RWPE2 (cell line): ENCODE results near the gene TSPAN18.

Experiments
- ATAC-seq: fragments of 200-7000 bp; cut with Tn5 transposase; 3 replicates; pipeline ENCODE4 v1.9.1; 2021; ENCODE audit warnings: low read depth
- DNase-seq: peaks from one replicate; pipeline ENCODE4 v3.0.0-alpha.2; 2020; ENCODE audit warnings: low spot score
- H3K27ac ChIP-seq: fragments of 450-650 bp; 2 replicates; pipeline ENCODE4 v1.5.1; 2017; ENCODE audit warnings: mild to moderate bottlenecking; ENCODE audit not compliant: poor library complexity, severe bottlenecking
- H3K27me3 ChIP-seq: fragments of 250-450 bp; sonication (Bioruptor Pico); 2 replicates; pipeline ENCODE4 v1.5.1; 2021; ENCODE audit warnings: mild to moderate bottlenecking, moderate library complexity; ENCODE audit not compliant: insufficient read depth, poor library complexity, severe bottlenecking
- H3K36me3 ChIP-seq: fragments of 250-450 bp; sonication (Bioruptor Pico); 2 replicates; pipeline ENCODE4 v1.5.1; 2020; ENCODE audit warnings: low read depth, mild to moderate bottlenecking, moderate library complexity
- H3K4me1 ChIP-seq: fragments of 250-450 bp; sonication (Bioruptor Pico); 2 replicates; pipeline ENCODE4 v1.5.1; 2021; ENCODE audit warnings: mild to moderate bottlenecking, moderate library complexity; ENCODE audit not compliant: insufficient read depth, poor library complexity, severe bottlenecking
- H3K4me3 ChIP-seq: fragments of 250-450 bp; sonication (Bioruptor Pico); 2 replicates; pipeline ENCODE4 v1.5.1; 2021; ENCODE audit warnings: mild to moderate bottlenecking, moderate library complexity; ENCODE audit not compliant: severe bottlenecking
- H3K9me3 ChIP-seq: fragments of 250-450 bp; sonication (Bioruptor Pico); 2 replicates; pipeline ENCODE4 v1.5.1; 2021; ENCODE audit warnings: mild to moderate bottlenecking, moderate library complexity; ENCODE audit not compliant: severe bottlenecking
- TF ChIP-seq, protein P1 (sequence below): fragments of 450-650 bp; IDR thresholded peaks from one replicate; pipeline ENCODE4 v1.5.1; 2017; ENCODE audit warnings: mild to moderate bottlenecking, moderate library complexity; ENCODE audit not compliant: poor library complexity, severe bottlenecking

Gene TSPAN18

DNA sequence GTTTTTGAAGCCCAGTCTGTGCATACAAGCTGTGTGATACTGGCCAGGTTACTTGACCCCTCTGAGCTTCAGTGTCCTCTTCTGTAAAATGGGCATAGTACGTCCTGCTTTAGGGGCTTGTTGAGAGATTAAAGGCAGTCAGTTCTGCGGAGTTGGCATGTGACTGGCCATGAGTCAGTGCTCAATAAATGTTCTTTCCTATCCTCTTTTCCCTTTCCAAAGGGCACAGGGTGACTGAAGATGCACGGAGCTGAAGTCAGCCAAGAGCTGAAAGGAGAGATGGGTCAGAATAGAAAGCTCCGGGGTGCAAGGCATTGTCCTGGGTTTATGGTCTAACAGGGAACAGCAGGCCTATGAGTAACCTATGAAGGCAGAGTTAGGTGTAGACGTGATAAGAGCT is 175.0 kb downstream of the TSPAN18 start:
- no peaks in the 10 kb centered on the region for H3K36me3 ChIP-seq
- DNase-seq (no peak), ATAC-seq (no peak)
- no peaks in the 10 kb centered on the region for H3K9me3 ChIP-seq
- H3K4me3 ChIP-seq: no peak overlapping the region
- TF ChIP-seq, protein P1, sequence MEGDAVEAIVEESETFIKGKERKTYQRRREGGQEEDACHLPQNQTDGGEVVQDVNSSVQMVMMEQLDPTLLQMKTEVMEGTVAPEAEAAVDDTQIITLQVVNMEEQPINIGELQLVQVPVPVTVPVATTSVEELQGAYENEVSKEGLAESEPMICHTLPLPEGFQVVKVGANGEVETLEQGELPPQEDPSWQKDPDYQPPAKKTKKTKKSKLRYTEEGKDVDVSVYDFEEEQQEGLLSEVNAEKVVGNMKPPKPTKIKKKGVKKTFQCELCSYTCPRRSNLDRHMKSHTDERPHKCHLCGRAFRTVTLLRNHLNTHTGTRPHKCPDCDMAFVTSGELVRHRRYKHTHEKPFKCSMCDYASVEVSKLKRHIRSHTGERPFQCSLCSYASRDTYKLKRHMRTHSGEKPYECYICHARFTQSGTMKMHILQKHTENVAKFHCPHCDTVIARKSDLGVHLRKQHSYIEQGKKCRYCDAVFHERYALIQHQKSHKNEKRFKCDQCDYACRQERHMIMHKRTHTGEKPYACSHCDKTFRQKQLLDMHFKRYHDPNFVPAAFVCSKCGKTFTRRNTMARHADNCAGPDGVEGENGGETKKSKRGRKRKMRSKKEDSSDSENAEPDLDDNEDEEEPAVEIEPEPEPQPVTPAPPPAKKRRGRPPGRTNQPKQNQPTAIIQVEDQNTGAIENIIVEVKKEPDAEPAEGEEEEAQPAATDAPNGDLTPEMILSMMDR: no peak
- no peak overlapping the region for H3K27ac ChIP-seq
- no peaks in the 10 kb centered on the region for H3K4me1 ChIP-seq
- no peaks in the 10 kb centered on the region for H3K27me3 ChIP-seq

- ATAC-seq (no peak), DNase-seq (no peak)
- Histone ChIP-seq H3K27me3 (no peaks in the 10 kb centered on the region), H3K4me3 (no peak overlapping the region), H3K27ac (no peak overlapping the region), H3K9me3 (no peaks in the 10 kb centered on the region), H3K4me1 (no peaks in the 10 kb centered on the region), H3K36me3 (no peaks in the 10 kb centered on the region)
- TF ChIP-seq, protein P1: no peak
Observed at GRCh38 chr11:44903035-44903434, 176.3 kb downstream of the TSPAN18 start.

- DNase-seq (no peak), ATAC-seq (no peak)
- Histone ChIP-seq H3K4me3 (no peak overlapping the region), H3K4me1 (no peaks in the 10 kb centered on the region), H3K27ac (no peak overlapping the region), H3K9me3 (no peaks in the 10 kb centered on the region), H3K27me3 (no peaks in the 10 kb centered on the region), H3K36me3 (no peaks in the 10 kb centered on the region)
- TF ChIP-seq, protein P1: no peak
Observed at GRCh38 chr11:44903518-44903917, 176.8 kb downstream of the TSPAN18 start.

- no peaks in the 10 kb centered on the region for H3K36me3 ChIP-seq
- H3K9me3 ChIP-seq: no peaks in the 10 kb centered on the region
Observed at GRCh38 chr11:44904261-44905020, 177.7 kb downstream of the TSPAN18 start.

More at GRCh38 chr11:44904261-44905020, 177.7 kb downstream of the TSPAN18 start:
- no peaks in the 10 kb centered on the region for H3K27me3 ChIP-seq
- no peak overlapping the region for H3K27ac ChIP-seq
- H3K4me3 ChIP-seq: no peak overlapping the region
- no peaks in the 10 kb centered on the region for H3K4me1 ChIP-seq
- DNase-seq: no peak
- TF ChIP-seq, protein P1: no peak
- ATAC-seq: no peak
